NCI-H2081 treated with DMSO at 0.1 percent for 48 hours (cell line): Measurements from ENCODE around the gene PLA2R1.

Experiments used
- DNase-seq: peaks from one replicate; lab custom pipeline; 2025; lab: John Stamatoyannopoulos, UW

Gene PLA2R1

DNA sequence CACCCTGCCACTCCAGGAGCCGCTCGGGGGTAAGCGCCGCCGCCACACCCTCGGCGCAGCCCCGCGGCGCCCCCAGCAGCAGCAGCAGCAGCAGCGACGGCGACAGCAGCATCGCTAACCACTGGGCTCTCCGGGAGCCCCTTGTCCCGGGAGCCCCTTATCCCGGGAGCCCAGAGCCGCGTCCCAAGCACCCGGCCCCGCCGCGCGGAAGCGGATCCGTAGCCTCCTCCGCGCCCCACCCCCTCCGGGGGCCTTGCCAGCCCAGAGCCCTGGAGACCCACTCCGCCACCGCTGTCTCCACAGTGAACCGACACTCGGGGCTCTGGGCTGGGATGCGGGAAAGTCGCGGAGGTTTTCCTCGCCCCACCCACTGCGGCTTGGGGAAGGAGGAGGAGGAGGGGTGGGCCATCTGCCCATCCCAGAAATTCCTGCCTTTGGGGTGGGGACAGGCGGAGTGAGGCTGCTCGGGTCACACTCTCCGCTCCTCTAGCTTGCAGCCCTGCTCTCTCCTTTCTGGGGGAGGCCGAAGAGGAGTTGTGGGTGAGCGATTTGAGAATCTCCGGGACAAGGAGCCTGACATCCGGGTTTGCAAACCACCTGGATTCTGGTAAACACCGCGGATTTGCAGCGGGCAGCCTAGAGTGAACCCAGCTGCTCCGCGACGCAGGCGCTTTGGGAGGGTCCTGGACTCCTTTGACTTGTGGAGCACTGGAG is at the start of gene PLA2R1:
Gene PLA2R1 (minus strand): TSS at position 324 of the 714 bp plus-strand sequence. CDS start 212 bp downstream, at position 112.
- DNase-seq, result no peak

DNA sequence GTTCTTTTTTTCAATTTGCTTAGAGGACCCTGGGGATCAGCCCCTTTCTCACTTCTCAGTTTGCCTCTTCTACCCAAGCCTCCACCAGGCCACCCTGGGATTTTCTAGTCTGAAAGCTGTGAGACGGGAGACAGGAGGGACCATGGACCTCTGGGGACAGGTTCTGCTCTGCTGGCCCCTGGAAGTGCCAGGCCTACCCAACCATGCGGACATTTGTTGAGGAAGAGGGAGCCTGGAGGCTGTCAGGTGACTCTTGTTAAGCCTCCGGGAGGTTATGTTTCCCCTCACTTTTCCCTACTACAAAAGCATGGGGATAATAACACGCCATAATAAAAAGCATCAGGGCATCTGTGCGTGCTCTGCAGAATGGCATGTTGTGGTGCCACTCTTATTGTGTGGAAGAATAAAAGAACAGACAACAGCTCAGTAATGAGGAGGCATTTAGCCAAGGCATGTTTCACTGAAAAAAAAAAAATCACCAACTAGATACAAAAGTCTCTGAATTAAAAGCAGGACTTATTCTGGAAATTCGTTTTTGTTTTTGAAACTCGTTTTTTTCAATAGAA is 48.3 kb upstream of the PLA2R1 start:
- DNase-seq, result no peak

DNA sequence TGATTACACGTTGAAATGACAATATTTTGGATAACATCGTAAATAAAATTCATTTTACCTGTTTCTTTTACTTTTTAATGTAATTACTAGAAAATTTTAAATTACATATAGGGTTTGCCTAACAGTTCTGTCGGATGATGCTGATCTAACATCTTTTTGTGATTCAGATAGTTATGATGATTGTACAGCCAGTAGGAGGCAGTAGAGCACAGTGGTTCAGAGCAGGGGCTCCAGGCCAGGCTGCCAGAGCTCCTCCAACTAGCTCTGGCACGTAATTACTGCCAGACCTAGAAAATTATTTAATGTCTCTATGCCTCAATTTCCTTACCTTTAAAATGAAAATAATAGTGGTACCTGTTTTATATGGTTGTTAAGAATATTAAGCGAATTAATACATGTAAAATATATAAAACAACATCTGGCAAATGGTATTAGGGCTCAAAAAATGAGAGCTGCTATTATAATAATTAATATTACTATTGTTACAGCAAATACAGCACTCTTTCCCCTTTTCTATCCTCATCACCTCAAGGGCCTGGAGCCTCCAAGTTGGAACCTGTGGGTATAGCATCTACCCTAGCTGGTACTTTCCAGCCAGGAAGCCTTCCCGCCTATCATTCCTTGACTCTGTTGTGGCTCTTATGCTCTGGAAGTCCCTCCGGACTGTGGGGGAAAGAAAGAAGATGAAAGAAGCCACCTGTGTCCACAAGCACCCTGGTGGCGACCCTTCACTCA is 47.7 kb upstream of the PLA2R1 start:
- peak; percentile 25 for DNase-seq

DNA sequence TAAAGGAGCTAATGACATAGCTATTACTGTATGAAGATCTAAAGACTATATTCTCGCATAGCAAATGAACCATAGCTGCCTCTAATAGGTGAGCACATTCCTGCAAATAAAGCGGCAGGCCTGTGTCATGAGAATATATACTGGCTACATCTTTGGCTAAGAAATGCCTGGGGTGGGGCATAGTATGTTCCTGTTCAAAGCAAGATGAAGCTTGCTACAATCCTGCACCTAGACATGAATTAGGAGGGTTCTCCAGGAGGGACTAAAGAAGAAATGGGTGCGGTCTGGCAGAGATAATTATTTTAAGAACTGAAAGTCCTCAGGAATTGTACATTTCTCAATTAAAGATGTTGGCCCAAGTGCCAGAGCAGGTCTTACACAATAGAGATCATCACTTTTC is 46.8 kb upstream of the PLA2R1 start:
- no peak for DNase-seq

DNA sequence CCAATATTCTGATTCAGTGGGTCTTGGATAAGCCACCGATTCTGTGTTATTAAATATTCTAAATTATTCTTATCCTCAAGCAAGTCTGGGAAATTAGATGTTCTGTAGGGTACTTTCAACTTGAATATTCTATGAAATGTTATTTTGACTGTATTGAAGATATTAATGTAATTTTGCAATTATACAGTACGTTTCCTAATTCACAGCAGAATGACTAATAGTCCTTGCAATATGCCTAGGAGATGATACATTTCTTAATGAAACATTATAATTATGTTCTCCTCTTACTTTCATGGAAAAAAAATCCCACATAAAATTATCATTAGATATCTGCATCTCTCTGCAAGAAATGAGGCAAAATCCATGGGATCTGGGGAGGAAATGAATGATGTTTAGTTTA is 46.2 kb upstream of the PLA2R1 start:
- DNase-seq, result no peak

DNA sequence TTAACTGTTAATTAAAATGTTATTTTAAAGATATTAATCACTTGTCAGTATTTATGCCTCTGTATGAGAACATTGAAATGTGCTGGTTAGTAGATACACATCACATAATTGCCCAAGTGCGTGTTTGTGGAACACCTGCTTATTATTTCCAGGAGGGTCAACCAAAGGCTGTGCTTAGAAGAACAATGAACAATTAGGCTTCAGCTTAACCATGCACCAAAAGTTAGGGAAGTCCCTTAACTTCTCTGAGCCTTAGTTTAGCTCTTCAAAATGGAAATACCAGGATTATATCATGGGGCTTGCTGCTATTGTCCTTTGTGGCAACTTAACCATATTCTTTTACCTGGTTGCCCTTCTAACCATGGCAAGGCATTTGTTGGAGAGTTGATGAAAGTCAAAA is 43.0 kb upstream of the PLA2R1 start:
- DNase-seq, result no peak

DNA sequence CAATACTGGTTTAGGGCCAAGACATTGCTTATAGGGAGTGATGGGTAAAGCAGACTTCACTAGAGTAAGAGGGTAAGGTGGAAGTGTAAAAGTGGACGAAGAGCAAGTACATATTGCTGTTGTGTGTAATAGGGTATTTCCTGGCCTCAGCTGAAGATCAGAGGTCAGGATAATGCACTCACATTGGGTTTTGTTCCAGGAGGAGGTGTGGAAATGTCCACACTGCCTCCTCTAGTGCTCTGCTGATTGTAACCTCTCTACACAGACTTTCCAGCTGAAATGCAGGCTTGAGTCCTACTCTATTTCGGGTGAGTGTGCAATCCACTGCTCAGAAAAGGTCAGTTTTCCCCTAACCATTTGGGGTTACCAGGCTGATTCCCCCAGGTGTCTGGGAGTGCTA is 41.7 kb upstream of the PLA2R1 start:
- no peak for DNase-seq

DNA sequence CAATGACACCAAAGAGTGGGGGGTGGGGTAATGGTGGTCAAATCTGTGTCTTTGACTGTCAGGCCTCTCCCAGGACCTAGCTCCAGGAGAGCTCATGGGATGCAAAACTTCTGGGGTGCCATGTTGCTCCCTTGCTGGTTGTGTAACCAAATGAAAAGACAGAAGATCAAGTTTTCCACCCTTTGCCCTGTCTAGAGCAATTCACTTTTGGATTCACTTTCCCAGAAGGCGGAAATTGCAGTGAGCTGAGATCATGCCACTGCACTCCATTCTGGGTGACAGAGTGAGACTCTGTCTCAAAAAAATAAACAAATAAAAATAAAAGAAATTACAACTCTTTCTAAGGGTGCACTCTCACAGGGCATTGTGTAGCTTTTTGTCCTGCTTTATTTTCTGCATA is 34.9 kb upstream of the PLA2R1 start:
- no peak for DNase-seq

DNA sequence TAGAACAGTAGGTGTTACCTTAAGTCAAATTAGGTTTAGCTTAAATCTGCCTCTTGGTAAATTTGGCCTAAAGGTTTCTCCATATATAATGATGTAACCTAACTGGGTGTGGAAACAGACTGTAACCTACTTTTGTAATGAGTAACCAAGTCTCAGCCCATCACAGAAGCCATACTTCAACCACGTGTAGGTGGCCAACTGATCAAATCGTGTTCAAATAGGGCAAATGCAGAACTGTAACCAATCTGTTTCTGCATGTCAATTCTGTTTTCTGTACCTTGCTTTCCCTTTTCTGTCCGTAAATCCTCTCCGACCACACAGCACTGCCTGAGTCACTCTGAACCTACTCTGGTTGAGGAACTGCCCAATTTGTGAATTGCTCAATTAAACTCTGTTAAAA is 34.0 kb upstream of the PLA2R1 start:
- DNase-seq, result no peak

DNA sequence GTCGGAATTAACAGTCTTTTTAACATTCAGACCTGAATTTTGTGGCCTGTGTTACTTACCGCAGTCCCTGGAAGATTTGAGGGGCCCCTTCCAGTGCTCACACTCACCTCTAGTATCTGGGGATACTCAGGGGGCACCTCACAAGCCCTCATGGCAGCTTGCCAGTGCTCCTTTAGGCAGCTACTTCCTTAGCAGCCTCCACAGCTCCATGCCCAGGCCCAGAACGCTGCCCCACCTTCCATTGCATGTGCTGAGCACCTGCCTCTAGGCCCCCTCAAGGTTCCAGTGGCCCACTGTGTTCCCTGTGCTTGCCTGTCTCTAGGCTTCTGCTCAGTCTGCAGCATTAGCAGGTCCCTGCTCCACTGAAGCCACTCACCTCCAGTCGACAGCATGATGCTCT is 30.0 kb upstream of the PLA2R1 start:
- no peak for DNase-seq

DNA sequence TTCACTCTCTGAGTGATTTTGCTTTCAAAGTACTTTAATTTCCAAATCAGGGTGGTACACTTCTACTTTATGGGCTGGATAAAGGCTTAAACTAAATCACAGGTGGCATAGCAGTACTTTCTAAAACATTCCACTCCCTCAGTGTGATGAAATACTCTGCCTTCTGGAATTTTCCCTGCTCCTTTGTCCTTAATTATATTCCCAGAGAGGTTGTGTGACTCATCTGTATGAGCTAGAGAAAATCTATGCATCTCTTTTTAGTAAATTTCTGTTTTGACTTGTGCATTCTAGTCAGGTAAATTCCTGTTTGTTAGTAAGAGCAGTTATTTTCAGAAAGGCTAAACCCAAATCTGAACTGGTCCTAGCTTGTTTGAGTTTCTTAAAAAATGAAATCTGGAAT is 29.0 kb upstream of the PLA2R1 start:
- no peak for DNase-seq

DNA sequence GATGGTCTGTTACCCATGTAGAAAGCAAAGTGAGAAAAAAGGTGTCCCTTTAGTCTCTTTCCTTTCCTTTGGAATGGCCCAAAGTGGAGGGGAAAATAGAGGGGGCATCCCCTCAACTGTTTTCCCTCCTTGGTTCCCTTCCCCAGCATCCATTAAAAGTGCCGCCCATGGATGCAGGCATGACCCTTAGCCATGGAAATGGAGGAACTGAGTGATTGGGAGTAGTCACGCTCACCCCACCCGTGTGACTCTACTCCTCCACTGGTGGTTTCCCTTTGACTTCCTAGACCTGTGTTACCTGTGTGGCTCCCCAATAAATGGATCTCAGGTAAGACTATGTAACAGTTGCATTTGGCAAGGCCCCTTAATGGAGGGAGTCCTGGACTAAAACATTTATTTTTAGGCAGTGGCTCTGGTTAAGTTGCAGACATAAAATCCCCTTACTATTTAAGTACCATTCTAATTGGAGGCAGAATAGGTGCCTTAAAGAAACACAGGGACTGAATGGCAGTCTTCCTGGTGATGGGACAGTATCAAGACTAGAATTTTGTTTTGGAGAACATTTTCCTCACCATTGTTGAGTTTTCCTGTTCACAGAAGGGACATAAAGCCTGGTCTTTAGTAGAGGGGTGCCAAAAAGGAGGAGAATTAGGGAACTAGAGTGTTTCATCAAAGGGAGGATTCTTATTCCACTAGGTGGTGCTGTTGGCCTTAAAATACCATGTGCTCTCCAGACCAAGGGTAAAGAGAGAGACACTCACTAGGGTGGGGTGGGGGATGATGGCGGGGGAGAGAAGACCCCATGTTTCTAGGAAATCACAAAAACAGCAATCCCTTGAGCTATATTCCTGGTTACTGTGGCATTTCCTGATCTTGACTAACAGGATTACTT is 25.7 kb upstream of the PLA2R1 start:
- DNase-seq, result no peak

DNA sequence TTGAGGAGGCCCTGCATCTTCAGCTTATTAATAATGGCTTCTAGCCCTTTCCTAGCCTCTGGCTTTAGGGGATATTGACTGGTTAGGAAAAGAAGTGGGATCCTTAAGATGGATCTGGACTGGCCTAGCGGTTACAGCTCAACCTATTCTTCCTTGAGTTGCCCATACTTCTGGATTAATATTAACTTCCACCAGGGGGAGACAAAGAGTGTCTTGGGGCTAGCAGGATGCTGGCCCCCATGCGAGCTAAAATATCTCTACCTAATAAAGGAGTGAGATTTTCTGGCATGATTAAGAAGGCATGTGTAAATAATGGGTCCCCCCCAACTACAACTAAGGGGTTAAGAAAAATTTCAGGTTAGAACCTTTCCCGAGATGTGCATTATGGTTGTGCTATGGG is 23.2 kb upstream of the PLA2R1 start:
- DNase-seq, result no peak

DNA sequence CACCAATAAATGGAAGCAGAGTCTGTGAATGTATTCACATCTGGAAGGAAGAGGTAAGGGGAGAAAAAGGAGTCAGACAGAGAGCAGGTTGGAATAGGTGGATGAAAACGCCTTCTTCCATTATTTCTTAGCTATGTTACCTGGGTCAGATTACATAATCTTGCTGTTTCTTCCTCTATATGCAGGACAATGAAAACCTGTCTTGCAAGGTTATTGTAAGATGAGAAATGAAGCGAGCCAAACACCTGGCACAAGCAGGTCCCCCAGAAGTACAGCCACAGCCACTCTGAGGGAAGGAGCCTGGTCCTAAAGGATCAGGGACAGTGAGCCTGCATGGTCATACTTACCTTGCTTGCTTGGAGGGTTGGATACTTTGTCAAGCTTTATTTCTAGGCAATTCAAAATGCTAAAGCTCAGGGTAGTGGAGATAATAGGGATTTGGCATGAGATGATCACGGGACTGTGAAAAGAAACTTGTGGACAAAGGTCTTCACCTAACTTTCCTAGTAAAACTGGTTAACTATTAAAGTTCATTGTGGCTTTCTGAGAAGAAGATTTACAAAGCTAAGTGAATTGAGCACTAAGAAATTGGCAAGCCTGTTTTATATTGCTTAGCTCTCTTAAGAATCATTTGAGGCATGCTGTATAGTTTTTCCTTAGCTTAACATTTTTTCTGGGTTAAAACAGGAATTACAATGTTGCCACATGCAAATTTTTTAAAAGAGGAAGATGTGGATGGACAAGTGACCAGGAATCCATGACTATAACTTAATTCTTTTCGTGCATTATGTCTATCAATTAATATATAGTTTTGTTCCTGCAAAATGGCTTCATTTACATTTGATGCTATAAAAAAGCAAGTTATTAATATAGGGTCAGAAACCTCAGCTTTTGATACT is 15.7 kb upstream of the PLA2R1 start:
- no peak for DNase-seq

DNA sequence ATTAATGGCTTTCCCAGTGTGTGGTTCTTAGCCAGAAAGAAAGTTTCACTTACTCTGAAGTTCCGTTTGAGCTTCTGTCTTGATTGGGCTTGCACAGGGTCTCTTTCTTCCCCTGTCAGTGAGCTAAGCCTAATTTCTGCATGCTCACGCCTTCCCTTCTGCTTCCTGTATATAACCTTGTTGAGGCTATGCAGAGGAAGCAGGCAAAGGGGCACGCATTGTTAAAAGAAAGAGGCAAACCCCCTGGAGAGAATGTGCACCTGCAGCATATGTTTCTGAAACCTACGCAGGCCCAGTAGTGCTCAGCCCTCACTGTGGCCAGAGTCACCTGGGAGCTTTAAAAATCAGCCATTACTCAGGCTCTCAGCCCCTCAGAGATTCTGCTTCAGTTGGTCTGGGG is 14.5 kb upstream of the PLA2R1 start:
- DNase-seq, result no peak

DNA sequence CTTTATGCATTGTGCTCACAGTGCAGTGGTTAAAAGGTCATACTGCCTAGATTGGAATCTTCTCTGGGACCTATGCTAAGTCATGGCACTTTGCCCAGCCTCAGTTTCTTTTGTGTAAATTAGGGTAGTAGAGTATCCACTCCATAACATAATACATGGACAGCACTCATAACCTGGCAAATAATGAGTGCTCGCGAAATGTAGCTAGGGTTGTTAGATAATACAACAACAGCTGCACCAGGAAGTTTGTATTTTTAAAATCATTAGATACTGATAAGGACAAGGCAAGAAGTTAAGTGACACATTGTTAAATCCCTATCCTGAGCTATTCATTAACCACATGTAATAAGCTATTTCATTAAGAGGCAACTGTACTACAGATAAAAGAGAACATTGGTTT is 13.8 kb upstream of the PLA2R1 start:
- DNase-seq, result no peak

DNA sequence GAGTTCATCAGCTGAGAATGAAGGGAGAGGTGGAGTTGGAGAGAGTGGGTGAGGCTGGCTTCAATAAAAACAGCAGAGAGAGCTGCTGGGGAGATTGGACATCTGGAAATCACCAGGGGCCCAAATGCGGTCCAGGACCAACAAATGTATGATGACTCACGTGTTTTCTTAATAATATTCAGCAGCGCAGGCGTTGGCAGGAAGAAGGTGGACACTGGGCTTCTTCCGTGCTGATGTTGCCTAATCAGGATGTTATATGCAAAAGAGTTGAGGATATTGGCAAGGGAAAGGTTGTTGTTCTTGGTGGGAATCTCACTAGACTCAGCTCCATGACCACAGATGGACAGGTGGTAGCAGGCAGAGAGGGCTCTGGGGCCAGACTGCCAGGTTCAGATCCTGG is 12.8 kb upstream of the PLA2R1 start:
- DNase-seq, result no peak

DNA sequence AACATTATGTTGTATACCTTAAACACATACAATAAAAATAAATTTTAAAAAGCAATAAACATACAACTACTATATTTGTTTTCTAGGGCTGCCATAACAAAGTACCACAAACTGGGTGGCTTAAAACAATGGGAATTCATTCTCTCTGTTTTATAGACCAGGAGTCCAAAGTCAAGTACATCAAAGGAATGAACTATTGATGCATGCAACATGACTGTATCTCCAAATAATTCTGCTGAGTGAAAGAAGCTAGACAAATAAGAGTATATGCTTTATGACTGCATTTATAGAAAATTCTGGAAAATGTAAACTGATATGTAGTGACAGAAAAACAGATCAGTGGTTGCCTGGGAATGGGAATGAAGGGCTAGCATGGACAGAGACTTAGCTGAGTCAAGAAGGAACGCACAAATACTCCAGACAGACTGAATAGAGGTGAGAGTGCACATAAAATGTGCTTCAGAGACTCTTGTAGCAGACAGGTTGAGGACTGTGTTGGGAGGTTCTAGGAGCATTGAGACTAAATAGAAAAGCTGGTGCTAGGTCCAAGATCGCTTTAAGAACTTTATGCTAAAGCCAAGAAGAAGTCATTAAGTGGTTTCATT is 11.0 kb upstream of the PLA2R1 start:
- DNase-seq, result no peak

DNA sequence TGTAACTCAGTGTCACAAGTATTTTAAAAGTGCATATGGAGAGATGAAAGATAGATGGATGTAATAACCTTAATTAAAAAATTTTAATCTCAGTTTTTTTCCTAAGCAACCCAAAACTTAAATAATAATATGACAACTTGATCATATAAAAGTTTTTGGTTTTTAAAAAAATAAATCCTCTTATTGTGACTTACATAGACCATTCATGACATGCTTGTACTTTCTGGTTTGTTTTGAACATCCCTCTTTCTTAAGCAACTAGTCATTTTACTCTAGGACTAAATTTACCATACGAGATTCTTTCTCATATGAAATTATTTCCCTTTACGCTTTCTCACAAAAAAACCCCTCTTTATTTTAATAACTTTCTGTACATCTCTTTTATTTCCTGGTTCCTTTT is 6.5 kb upstream of the PLA2R1 start:
- DNase-seq, result no peak

DNA sequence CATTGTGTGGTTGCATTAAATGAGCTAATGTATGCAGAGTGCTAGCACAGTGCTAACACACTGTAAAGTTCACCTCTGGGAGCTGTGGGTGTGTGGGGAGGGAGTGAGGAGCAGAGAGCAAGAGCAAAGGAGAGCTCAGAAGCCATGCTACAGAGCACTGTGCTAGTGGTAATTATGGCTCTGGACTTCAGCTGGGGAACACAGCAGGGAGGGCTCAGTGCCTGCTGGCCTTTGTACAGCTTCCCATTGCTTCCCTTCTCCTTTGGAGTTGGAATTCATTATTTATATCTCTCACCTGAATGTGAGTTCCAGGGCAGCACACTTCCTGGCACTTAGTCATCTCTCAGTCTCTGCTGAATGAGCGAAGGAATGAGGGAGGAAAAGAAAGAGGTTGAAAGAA is 2.5 kb upstream of the PLA2R1 start:
- no peak for DNase-seq
